Breast epithelium (tissue), 4 donors: ENCODE measurements around the gene ABTB2. TPM values are rescaled to one million over a fixed set of nuclear protein-coding genes. Genes with fewer than 3 reads are reported as not detected.
A peak's percentile ranks its signal among the peaks of the same experiment; 100 is the strongest.

Experiments used
- DNase-seq, 2 donors: peaks; one replicate each; pipeline ENCODE4 v3.0.0-alpha.2; 2019; ENCODE audit warnings: low spot score in 2 of 2
- H3K27ac ChIP-seq, 2 donors: fragments of 200-600 bp; sonication (generic) in 1 of 2; one replicate each; pipeline ENCODE4 v1.5.1; 2016 to 2019; ENCODE audit warnings: mild to moderate bottlenecking in 1 of 2
- H3K27me3 ChIP-seq, 2 donors: fragments of 200-600 bp; sonication (generic) in 1 of 2; one replicate each; pipeline versions ENCODE4 v1.5.1 to v1.6.0; 2017 to 2019; ENCODE audit warnings: control low read depth in 1 of 2, mild to moderate bottlenecking in 1 of 2
- H3K36me3 ChIP-seq: fragments of 200-600 bp; one replicate; pipeline ENCODE4 v1.5.1; 2019
- H3K4me1 ChIP-seq, 2 donors: fragments of 200-600 bp; sonication (generic); one replicate each; pipeline ENCODE4 v1.5.1; 2016 to 2019; ENCODE audit warnings: control low read depth in 1 of 2
- H3K4me3 ChIP-seq, 3 donors: fragments of 200-600 bp; sonication (generic); 1 replicate in 2 of 3; 2 replicates in 1 of 3; pipeline ENCODE4 v1.5.1; 2016 to 2019; ENCODE audit warnings: mild to moderate bottlenecking in 3 of 3, moderate library complexity in 2 of 3
- H3K9me3 ChIP-seq, 2 donors: fragments of 200-600 bp; sonication (generic) in 1 of 2; one replicate each; pipeline ENCODE4 v1.5.1; 2016 to 2019; ENCODE audit warnings: control low read depth in 1 of 2
- POLR2A ChIP-seq: fragments of 450-650 bp; IDR thresholded peaks from one replicate; pipeline ENCODE4 v1.6.1; 2016; ENCODE audit warnings: antibody characterized with exemption, mild to moderate bottlenecking, moderate library complexity
- POLR2AphosphoS5 ChIP-seq, 3 donors: sonication (generic); formaldehyde crosslinking; IDR thresholded peaks; one replicate each; pipeline ENCODE4 v1.6.1; 2017; ENCODE audit warnings: antibody characterized with exemption in 3 of 3
- intact Hi-C: fragments of 100-400 bp; cut with DNase I; formaldehyde crosslinking; loops from one replicate; pipeline ENCODE4 v1.15.1; 2023; ENCODE audit warnings: low total_unique reads
- total RNA-seq, 3 donors: library from RNA; depleted of rRNA; stranded (reverse); fragments of >200 nt; gene quantifications; one replicate each; pipeline ENCODE4 v1.1.0, GENCODE V29; 2016
- TF ChIP-seq, protein P1 (sequence below), 3 donors: fragments of 450-650 bp; IDR thresholded peaks; one replicate each; pipeline ENCODE4 v1.5.1; 2016 to 2017; ENCODE audit warnings: antibody characterized with exemption in 3 of 3, mild to moderate bottlenecking in 3 of 3, moderate library complexity in 3 of 3

The ABTB2 gene
- total RNA-seq, 3 donors from 2014 or later: 1.3 to 5.6 (median 1.9) TPM

DNA sequence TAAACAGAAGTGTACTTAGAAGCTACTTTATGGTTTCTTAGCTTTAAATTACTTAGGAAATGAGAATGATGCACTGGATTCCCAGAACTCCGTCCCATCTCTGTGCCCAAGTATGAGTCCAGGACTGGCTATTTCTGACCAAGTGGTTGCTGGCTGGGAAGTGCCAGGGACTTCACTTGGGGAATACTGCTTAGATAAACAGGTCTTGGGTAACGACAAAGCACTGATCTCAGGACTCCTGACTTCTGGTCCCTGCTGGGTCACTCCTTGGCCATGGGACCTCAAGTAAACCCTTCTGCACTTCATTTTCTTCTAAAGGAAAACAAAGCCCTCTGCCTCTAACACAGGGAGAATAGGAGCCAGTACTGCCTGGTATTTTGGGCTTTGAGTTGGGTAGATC, 27.9 kb downstream of the ABTB2 start:
- TF ChIP-seq POLR2AphosphoS5 (IDR thresholded peaks at IDR 0.05): no peak
- TF ChIP-seq POLR2A: no peak
- TF ChIP-seq, protein P1, sequence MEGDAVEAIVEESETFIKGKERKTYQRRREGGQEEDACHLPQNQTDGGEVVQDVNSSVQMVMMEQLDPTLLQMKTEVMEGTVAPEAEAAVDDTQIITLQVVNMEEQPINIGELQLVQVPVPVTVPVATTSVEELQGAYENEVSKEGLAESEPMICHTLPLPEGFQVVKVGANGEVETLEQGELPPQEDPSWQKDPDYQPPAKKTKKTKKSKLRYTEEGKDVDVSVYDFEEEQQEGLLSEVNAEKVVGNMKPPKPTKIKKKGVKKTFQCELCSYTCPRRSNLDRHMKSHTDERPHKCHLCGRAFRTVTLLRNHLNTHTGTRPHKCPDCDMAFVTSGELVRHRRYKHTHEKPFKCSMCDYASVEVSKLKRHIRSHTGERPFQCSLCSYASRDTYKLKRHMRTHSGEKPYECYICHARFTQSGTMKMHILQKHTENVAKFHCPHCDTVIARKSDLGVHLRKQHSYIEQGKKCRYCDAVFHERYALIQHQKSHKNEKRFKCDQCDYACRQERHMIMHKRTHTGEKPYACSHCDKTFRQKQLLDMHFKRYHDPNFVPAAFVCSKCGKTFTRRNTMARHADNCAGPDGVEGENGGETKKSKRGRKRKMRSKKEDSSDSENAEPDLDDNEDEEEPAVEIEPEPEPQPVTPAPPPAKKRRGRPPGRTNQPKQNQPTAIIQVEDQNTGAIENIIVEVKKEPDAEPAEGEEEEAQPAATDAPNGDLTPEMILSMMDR (IDR thresholded peaks at IDR 0.05): no peak
- H3K4me1 ChIP-seq: no peaks in the 10 kb centered on the region
- H3K4me3 ChIP-seq: no peak overlapping the region
- H3K27me3 ChIP-seq: no peaks in the 10 kb centered on the region
- H3K9me3 ChIP-seq: no peaks in the 10 kb centered on the region
- no peaks in the 10 kb centered on the region for H3K36me3 ChIP-seq
- no peak for DNase-seq
- no peak overlapping the region for H3K27ac ChIP-seq
- intact Hi-C loops: no loop called here

DNA sequence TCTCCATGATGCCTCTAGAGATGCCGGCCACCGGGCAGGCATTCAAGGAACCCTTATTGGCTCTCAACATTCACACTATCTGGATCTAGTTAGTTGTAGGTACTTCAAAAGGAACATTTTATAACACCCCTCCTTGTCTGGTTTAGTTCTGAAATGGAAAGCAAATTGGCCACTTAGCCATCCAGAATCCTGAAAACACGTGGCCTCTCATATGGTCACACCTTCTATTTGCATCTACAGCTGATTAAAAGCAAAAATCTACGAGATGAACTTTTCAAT, 29.2 kb downstream of the ABTB2 start:
- DNase-seq: no peak
- H3K27ac ChIP-seq: no peak overlapping the region
- no peak overlapping the region for H3K4me3 ChIP-seq
- no peaks in the 10 kb centered on the region for H3K9me3 ChIP-seq
- intact Hi-C loops: no loop called here
- no peaks in the 10 kb centered on the region for H3K4me1 ChIP-seq
- no peaks in the 10 kb centered on the region for H3K27me3 ChIP-seq
- no peak for TF ChIP-seq POLR2AphosphoS5 (IDR thresholded peaks at IDR 0.05)
- TF ChIP-seq, protein P1 (IDR thresholded peaks at IDR 0.05): no peak
- TF ChIP-seq POLR2A: no peak
- H3K36me3 ChIP-seq: no peaks in the 10 kb centered on the region

DNA sequence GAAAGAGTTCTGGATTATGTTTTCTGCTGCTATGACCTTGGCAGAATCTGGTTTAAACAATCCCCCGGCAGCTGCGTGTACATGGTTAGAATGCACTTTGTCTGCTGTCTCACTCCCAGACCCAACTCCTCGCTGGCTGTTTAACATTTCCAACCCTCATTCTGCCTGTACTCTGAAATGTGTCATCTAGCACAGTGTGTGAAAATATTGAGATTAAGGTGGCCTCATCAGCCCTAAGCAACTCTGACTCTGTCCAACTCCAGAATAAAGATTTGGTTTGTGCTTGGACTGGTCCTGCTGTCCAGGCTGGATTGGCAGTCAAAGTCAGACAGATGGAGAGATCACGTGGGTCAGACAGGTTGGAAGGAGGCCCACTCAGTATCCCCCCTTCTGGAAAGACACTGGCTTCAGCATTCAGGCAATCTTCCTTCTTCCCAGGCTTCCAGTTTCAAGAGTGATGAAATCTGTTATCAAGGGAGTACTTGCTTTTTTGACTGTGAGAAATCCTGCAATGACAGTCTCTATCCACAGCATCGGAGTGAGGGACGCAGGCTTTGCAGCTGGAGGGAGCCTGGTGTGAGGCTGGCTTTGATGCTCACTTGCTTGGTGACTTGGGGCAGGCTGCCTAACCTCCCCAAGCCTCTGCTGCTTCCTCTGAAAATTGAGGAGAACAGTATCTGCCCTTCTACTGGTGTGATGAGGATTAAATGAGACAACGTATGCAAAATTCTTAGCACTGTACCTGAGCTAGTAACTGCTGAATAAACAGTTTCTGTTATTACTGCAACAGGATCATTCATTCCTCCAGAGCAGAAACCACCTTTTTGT, 29.8 kb downstream of the ABTB2 start:
- no peak overlapping the region for H3K4me3 ChIP-seq
- no peak for DNase-seq
- H3K4me1 ChIP-seq: no peaks in the 10 kb centered on the region
- no peaks in the 10 kb centered on the region for H3K36me3 ChIP-seq
- intact Hi-C loops: no loop called here
- no peak overlapping the region for H3K27ac ChIP-seq
- no peaks in the 10 kb centered on the region for H3K9me3 ChIP-seq
- no peaks in the 10 kb centered on the region for H3K27me3 ChIP-seq
- no peak for TF ChIP-seq POLR2A
- no peak for TF ChIP-seq POLR2AphosphoS5 (IDR thresholded peaks at IDR 0.05)
- TF ChIP-seq, protein P1 (IDR thresholded peaks at IDR 0.05): no peak

DNA sequence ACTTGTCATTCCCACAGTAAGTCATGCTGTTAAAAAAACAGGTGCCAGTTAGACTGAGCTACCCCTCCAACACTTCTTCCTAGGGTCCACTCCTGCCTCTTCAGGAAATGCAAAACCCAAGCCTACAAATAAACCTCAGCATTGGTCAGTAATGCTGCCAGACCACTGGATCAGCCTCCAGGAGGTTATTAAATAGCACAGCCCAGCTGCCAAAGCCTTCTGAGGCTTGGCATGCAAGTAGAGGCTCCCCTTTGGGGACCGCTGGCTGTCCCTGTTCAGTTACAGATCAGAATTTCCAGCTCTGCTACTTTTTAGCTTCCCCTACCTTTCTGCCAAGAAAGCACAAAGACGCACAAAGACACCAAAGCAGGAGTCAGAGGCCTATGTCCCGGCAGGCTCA, 33.3 kb downstream of the ABTB2 start:
- Histone ChIP-seq H3K4me3 (no peak overlapping the region), H3K27ac (peak overlapping the region in 1 of 2 donors; percentile 33), H3K9me3 (no peaks in the 10 kb centered on the region), H3K36me3 (no peaks in the 10 kb centered on the region), H3K4me1 (no peaks in the 10 kb centered on the region), H3K27me3 (no peaks in the 10 kb centered on the region)
- peak in 1 of 3 donors; percentile 15 for TF ChIP-seq POLR2AphosphoS5 (IDR thresholded peaks at IDR 0.05)
- TF ChIP-seq, protein P1 (IDR thresholded peaks at IDR 0.05): no peak
- DNase-seq: peak in 1 of 2 donors; percentile 56
- intact Hi-C loops: no loop called here

DNA sequence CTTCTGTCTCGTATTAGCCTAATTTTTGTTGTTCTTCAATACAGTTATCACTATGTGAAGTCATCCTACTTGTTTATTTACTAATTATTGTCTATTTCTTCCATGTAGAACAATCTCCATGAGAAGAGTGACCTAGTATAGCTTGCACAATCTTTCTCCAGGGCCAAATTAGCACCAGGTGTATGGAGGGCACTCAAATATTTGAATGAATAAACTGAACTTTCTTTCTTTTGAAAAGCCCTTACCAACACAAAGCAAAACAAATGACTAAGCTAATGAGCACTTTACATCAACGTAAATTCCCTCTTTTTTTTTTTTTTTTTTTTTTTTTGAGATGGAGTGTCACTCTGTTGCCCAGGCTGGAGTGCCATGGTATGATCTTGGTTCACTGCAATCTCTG, 34.2 kb downstream of the ABTB2 start:
- DNase-seq: no peak
- Histone ChIP-seq H3K36me3 (no peaks in the 10 kb centered on the region), H3K27ac (no peak overlapping the region), H3K27me3 (no peaks in the 10 kb centered on the region), H3K4me1 (no peaks in the 10 kb centered on the region), H3K9me3 (no peaks in the 10 kb centered on the region), H3K4me3 (no peak overlapping the region)
- intact Hi-C loops: no loop called here
- TF ChIP-seq POLR2A: no peak
- TF ChIP-seq, protein P1 (IDR thresholded peaks at IDR 0.05): no peak
- no peak for TF ChIP-seq POLR2AphosphoS5 (IDR thresholded peaks at IDR 0.05)
